ENCODE data around the gene MRPL17. TPM values are rescaled to one million over a fixed set of nuclear protein-coding genes. Genes with fewer than 3 reads are reported as not detected.

MRPL17 gene
- total RNA-seq, 3 donors from 2014 or later, result 21.2 to 29.7 (median 29.6) TPM

- no peak for ATAC-seq
- Histone ChIP-seq H3K9me3 (no peaks in the 10 kb centered on the region), H3K4me3 (no peak overlapping the region), H3K36me3 (ENCODE audit: low read depth) (no peaks in the 10 kb centered on the region), H3K4me1 (ENCODE audit: low read depth) (peaks cover 10% of the 10 kb centered on the region)
- TF ChIP-seq, protein P1, sequence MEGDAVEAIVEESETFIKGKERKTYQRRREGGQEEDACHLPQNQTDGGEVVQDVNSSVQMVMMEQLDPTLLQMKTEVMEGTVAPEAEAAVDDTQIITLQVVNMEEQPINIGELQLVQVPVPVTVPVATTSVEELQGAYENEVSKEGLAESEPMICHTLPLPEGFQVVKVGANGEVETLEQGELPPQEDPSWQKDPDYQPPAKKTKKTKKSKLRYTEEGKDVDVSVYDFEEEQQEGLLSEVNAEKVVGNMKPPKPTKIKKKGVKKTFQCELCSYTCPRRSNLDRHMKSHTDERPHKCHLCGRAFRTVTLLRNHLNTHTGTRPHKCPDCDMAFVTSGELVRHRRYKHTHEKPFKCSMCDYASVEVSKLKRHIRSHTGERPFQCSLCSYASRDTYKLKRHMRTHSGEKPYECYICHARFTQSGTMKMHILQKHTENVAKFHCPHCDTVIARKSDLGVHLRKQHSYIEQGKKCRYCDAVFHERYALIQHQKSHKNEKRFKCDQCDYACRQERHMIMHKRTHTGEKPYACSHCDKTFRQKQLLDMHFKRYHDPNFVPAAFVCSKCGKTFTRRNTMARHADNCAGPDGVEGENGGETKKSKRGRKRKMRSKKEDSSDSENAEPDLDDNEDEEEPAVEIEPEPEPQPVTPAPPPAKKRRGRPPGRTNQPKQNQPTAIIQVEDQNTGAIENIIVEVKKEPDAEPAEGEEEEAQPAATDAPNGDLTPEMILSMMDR (IDR thresholded peaks at IDR 0.05), result no peak
- intact Hi-C loops (cut with DNase I, micrococcal nuclease), result no loop called here
- DNase-seq, result no peak
Observed at GRCh38 chr11:6638429-6638828, 44.7 kb downstream of the MRPL17 start.

DNA sequence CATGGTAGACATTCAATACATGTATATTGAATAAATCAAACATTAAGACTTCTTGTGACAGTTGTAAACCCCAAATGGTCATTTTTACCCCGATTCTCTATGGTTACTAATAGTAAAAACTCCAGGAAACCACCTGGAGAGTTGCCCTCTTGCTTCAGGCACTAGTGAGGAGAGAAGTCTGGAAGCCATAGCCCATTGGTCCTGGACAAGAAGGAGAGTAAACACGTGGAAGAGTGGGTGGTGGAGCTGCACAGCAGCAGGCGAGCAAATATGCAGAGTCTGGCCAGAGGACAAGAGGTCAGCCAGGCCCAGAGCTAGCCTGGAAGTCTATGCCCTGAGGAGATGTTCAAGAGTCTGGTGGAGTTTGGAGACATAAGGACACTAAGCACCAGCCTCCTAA, 45.3 kb downstream of the MRPL17 start:
- DNase-seq, result peak in 1 of 3 donors; percentile 20
- H3K9me3 ChIP-seq, result no peaks in the 10 kb centered on the region
- TF ChIP-seq, protein P1 (IDR thresholded peaks at IDR 0.05), result no peak
- no peak overlapping the region for H3K4me3 ChIP-seq
- H3K4me1 ChIP-seq (ENCODE audit: low read depth), result peaks cover 10% of the 10 kb centered on the region
- peak; percentile 7 for ATAC-seq
- intact Hi-C loops (cut with DNase I, micrococcal nuclease), result no loop called here
- no peaks in the 10 kb centered on the region for H3K36me3 ChIP-seq (ENCODE audit: low read depth)

- peaks cover 10% of the 10 kb centered on the region for H3K4me1 ChIP-seq (ENCODE audit: low read depth)
Observed at GRCh38 chr11:6636480-6636879, 46.7 kb downstream of the MRPL17 start.

DNA sequence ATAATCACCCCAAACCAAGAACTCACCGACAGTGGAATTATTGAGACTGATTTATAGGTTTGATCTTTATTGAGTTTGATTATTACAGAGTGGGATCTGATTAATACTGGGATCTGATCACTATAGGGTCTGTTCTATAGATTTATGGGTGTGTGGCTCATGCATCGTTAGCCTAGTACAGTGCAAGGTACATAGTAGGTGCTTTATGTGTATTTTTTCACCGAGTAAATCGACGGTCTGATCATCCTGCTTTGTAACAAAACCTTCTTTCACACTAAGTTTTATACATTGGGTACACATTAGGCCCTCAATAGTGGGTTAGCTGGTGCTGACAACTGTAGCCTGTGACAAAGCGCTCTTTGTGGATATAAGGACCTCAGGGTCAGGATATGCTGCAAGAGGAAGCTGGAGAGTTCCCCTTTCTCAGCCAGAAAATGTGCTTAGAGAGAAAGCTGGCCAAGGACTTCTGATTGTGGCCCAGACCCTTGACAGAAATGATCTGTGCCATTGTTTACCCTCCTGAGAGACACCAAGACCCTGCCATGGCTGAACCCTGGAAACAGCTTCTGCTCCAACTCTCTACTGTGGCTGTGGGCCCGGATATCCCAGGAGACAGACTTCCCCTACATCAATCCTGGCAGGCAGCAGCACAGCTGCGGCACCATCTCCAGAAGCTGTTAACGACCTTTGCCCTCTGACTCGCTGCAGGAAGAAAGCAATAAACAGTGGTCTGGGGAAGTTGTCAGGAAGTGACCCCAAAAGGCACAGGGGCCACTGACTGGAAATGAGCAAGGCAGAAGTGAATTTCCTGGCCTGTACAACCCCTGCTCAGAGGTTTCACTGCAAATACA, 47.8 kb downstream of the MRPL17 start:
- TF ChIP-seq, protein P1 (IDR thresholded peaks at IDR 0.05), result no peak
- DNase-seq, result peak; percentile 58 to 69 (median 68)
- no peaks in the 10 kb centered on the region for H3K9me3 ChIP-seq
- intact Hi-C loops (cut with DNase I, micrococcal nuclease), result no loop called here
- H3K4me1 ChIP-seq (ENCODE audit: low read depth), result peaks cover 13% of the 10 kb centered on the region
- H3K4me3 ChIP-seq, result no peak overlapping the region
- no peaks in the 10 kb centered on the region for H3K36me3 ChIP-seq (ENCODE audit: low read depth)
- peak; percentile 87 for ATAC-seq

More at GRCh38 chr11:6636480-6636879, 46.7 kb downstream of the MRPL17 start:
- ATAC-seq (no peak), DNase-seq (no peak)
- Histone ChIP-seq H3K4me3 (no peak overlapping the region), H3K9me3 (no peaks in the 10 kb centered on the region), H3K36me3 (ENCODE audit: low read depth) (no peaks in the 10 kb centered on the region)
- intact Hi-C loops (cut with DNase I, micrococcal nuclease), result no loop called here
- TF ChIP-seq, protein P1 (IDR thresholded peaks at IDR 0.05), result no peak

DNA sequence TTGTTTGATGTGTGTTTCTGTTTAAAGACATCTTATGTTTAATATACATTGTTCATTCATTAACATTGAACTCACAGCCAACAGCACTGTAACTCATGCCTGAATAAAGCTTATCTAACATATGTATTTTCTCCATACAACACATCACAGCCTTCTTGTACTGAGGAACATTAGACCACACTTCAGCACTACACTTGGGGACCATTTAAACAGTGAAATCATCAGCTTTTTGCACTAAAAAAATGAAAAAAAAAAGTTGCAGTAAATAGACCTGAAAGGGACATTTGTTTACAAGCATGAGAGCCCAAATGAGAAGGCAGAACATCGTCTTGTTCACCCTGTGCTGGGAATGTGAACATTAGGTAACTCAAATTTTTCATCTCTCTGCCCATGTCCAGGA, 48.6 kb downstream of the MRPL17 start:
- Histone ChIP-seq H3K4me3 (no peak overlapping the region), H3K4me1 (ENCODE audit: low read depth) (peaks cover 13% of the 10 kb centered on the region), H3K9me3 (no peaks in the 10 kb centered on the region), H3K36me3 (ENCODE audit: low read depth) (no peaks in the 10 kb centered on the region)
- no peak for ATAC-seq
- no peak for DNase-seq
- intact Hi-C loops (cut with DNase I, micrococcal nuclease), result no loop called here
- TF ChIP-seq, protein P1 (IDR thresholded peaks at IDR 0.05), result no peak

All from mucosa of descending colon (tissue), 3 donors.